Gastroesophageal sphincter (tissue), 3 donors: Measurements from ENCODE around the gene CREB3L4.

Experiments
- POLR2AphosphoS5 ChIP-seq: sonication (generic); formaldehyde crosslinking; IDR thresholded peaks from one replicate; pipeline ENCODE4 v1.6.1; 2017; ENCODE audit warnings: antibody characterized with exemption
- TF ChIP-seq, protein P1 (sequence below), 4 experiments: fragments of 200-600 bp in 2 of 4; fragments of 450-650 bp in 2 of 4; sonication (generic) in 1 of 4; IDR thresholded peaks; one replicate each; pipeline ENCODE4 v1.5.1; 2017 to 2019; ENCODE audit warnings: antibody characterized with exemption in 4 of 4, mild to moderate bottlenecking in 2 of 4, moderate library complexity in 2 of 4

DNA sequence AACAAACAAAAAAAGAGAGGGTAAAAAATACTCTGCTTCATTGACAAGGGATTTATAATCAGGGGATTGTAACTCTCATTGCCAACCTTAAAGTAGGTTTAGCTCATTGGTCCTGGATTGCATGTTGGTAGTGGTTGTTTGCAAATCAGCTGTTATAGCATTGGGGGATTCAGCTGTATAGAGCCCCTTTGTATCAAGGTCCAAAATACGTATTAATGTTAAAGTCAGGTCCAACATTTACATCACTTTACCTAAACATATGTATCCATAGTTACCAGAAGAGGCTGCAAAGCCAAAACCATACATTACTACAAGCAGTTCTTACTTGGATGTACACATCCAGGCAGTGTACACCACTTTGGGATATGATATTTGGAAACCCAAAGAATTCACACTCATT, 52.2 kb downstream of the CREB3L4 start:
- no peak for TF ChIP-seq POLR2AphosphoS5
- TF ChIP-seq, protein P1, sequence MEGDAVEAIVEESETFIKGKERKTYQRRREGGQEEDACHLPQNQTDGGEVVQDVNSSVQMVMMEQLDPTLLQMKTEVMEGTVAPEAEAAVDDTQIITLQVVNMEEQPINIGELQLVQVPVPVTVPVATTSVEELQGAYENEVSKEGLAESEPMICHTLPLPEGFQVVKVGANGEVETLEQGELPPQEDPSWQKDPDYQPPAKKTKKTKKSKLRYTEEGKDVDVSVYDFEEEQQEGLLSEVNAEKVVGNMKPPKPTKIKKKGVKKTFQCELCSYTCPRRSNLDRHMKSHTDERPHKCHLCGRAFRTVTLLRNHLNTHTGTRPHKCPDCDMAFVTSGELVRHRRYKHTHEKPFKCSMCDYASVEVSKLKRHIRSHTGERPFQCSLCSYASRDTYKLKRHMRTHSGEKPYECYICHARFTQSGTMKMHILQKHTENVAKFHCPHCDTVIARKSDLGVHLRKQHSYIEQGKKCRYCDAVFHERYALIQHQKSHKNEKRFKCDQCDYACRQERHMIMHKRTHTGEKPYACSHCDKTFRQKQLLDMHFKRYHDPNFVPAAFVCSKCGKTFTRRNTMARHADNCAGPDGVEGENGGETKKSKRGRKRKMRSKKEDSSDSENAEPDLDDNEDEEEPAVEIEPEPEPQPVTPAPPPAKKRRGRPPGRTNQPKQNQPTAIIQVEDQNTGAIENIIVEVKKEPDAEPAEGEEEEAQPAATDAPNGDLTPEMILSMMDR (IDR thresholded peaks at IDR 0.05) = no peak
